AG10803 (cell line): ENCODE results near the gene MISP.
"Not testable (repeated sequence)": the region's sequence is repeated elsewhere in the genome, so short reads cannot be mapped to it uniquely, and the experiment has no call there.

Experiments used
- DNase-seq: peaks from one replicate; pipeline ENCODE4 v3.0.0; 2010; ENCODE audit warnings: low read depth
- H3K4me3 ChIP-seq: 2 replicates; pipeline ENCODE4 v1.5.1; 2011; ENCODE audit warnings: mild to moderate bottlenecking, low read length, control low read depth
- CTCF ChIP-seq: conservative IDR thresholded peaks from 2 replicates; pipeline ENCODE4 v1.5.1; 2011; ENCODE audit warnings: mild to moderate bottlenecking, low read length, control low read depth, inconsistent platforms

The MISP gene

GRCh38 chr19:750640-751423 is at the start of gene MISP:
Gene MISP (plus strand): TSS chr19:751112. CDS start chr19:756947, 5,835 bp downstream.
- H3K4me3 ChIP-seq = no peak within 1 kb of the TSS
- TF ChIP-seq CTCF = no peak
- no peak for DNase-seq

GRCh38 chr19:702847-703246 is 48.1 kb upstream of the MISP start:
- H3K4me3 ChIP-seq = not testable (repeated sequence)

GRCh38 chr19:703329-703650 is 47.6 kb upstream of the MISP start:
- no peak overlapping the region for H3K4me3 ChIP-seq
- no peak for TF ChIP-seq CTCF
- DNase-seq = no peak

More at GRCh38 chr19:702847-703246, 48.1 kb upstream of the MISP start:
- not testable (repeated sequence) for DNase-seq

- DNase-seq = no peak
- no peak overlapping the region for H3K4me3 ChIP-seq
- TF ChIP-seq CTCF = no peak
Observed at GRCh38 chr19:703651-704446, 47.1 kb upstream of the MISP start.

- no peak for TF ChIP-seq CTCF
- DNase-seq = no peak
- no peak overlapping the region for H3K4me3 ChIP-seq
Observed at GRCh38 chr19:704447-704741, 46.5 kb upstream of the MISP start.

GRCh38 chr19:708154-709143 is 42.5 kb upstream of the MISP start, which contains the start of gene PALM:
Gene PALM (plus strand): TSS chr19:708935. CDS start chr19:709147, 212 bp downstream.
- TF ChIP-seq CTCF = no peak
- H3K4me3 ChIP-seq = no peak within 1 kb of the TSS
- DNase-seq = no peak
